Measurements from ENCODE around the gene CUEDC2. TPM values are rescaled to one million over a fixed set of nuclear protein-coding genes. Genes with fewer than 3 reads are reported as not detected.

Gene CUEDC2
- total RNA-seq, 1 experiment from 2014 or later: 64.5 TPM

- Mint-ChIP-seq H3K27me3 (ENCODE audit: insufficient read depth, unreplicated experiment) (no peaks in the 10 kb centered on the region), H3K27ac (ENCODE audit: low read depth, unreplicated experiment) (no peak overlapping the region), H3K4me1 (ENCODE audit: insufficient read depth, unreplicated experiment) (peaks cover 23% of the 10 kb centered on the region), H3K4me3 (ENCODE audit: unreplicated experiment) (peak overlapping the region; percentile 48), H3K9me3 (ENCODE audit: unreplicated experiment) (no peaks in the 10 kb centered on the region), H3K36me3 (ENCODE audit: insufficient read depth, unreplicated experiment) (peaks cover 50% of the 10 kb centered on the region)
- intact Hi-C loops (cut with micrococcal nuclease): loop anchor here (2.0 kb wide), 1 partner anchor 19 kb away; the partner anchor contains the start of gene FBXL15
- no TSS peak for BruUV-seq (replicated peaks)
- DNase-seq (ENCODE audit: unreplicated experiment): peak; percentile 87
- TF ChIP-seq, protein P1, sequence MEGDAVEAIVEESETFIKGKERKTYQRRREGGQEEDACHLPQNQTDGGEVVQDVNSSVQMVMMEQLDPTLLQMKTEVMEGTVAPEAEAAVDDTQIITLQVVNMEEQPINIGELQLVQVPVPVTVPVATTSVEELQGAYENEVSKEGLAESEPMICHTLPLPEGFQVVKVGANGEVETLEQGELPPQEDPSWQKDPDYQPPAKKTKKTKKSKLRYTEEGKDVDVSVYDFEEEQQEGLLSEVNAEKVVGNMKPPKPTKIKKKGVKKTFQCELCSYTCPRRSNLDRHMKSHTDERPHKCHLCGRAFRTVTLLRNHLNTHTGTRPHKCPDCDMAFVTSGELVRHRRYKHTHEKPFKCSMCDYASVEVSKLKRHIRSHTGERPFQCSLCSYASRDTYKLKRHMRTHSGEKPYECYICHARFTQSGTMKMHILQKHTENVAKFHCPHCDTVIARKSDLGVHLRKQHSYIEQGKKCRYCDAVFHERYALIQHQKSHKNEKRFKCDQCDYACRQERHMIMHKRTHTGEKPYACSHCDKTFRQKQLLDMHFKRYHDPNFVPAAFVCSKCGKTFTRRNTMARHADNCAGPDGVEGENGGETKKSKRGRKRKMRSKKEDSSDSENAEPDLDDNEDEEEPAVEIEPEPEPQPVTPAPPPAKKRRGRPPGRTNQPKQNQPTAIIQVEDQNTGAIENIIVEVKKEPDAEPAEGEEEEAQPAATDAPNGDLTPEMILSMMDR (IDR thresholded peaks at IDR 0.05; ENCODE audit: unreplicated experiment): no peak
- ChIA-PET CTCF (interaction anchor here (0.5 to 10.5 kb wide), 10 partner anchors 8 to 230 kb away, joined by 3 to 137 read pairs (median 4); partner anchors contain the start of genes CUEDC2 and FBXL15), POLR2A (interaction anchor here (0.7 to 8.4 kb wide), 9 partner anchors 8 to 177 kb away, joined by 3 to 90 read pairs (median 4); partner anchors contain the start of genes C10orf95, CUEDC2 and FBXL15)
Observed at GRCh38 chr10:102401735-102402511, 30.5 kb downstream of the CUEDC2 start.

- TF ChIP-seq, protein P1 (IDR thresholded peaks at IDR 0.05; ENCODE audit: unreplicated experiment): no peak
- peak overlapping the region; percentile 48 for H3K4me3 Mint-ChIP-seq (ENCODE audit: unreplicated experiment)
- BruUV-seq (replicated peaks): no TSS peak
- POLR2A ChIA-PET: interaction anchor here (0.7 to 8.4 kb wide), 8 partner anchors 7 to 172 kb away, joined by 3 to 90 read pairs (median 4); partner anchors contain the start of genes C10orf95, CUEDC2 and FBXL15
- CTCF ChIA-PET: interaction anchor here (0.9 to 10.5 kb wide), 6 partner anchors 10 to 232 kb away, joined by 3 to 137 read pairs (median 13); partner anchors contain the start of gene FBXL15
- DNase-seq (ENCODE audit: unreplicated experiment): no peak
- no peaks in the 10 kb centered on the region for H3K9me3 Mint-ChIP-seq (ENCODE audit: unreplicated experiment)
- H3K27me3 Mint-ChIP-seq (ENCODE audit: insufficient read depth, unreplicated experiment): no peaks in the 10 kb centered on the region
- peaks cover 23% of the 10 kb centered on the region for H3K4me1 Mint-ChIP-seq (ENCODE audit: insufficient read depth, unreplicated experiment)
- no peak overlapping the region for H3K27ac Mint-ChIP-seq (ENCODE audit: low read depth, unreplicated experiment)
- H3K36me3 Mint-ChIP-seq (ENCODE audit: insufficient read depth, unreplicated experiment): peaks cover 50% of the 10 kb centered on the region
- intact Hi-C loops (cut with micrococcal nuclease): no loop called here
Observed at GRCh38 chr10:102401342-102401654, 31.1 kb downstream of the CUEDC2 start.

DNA sequence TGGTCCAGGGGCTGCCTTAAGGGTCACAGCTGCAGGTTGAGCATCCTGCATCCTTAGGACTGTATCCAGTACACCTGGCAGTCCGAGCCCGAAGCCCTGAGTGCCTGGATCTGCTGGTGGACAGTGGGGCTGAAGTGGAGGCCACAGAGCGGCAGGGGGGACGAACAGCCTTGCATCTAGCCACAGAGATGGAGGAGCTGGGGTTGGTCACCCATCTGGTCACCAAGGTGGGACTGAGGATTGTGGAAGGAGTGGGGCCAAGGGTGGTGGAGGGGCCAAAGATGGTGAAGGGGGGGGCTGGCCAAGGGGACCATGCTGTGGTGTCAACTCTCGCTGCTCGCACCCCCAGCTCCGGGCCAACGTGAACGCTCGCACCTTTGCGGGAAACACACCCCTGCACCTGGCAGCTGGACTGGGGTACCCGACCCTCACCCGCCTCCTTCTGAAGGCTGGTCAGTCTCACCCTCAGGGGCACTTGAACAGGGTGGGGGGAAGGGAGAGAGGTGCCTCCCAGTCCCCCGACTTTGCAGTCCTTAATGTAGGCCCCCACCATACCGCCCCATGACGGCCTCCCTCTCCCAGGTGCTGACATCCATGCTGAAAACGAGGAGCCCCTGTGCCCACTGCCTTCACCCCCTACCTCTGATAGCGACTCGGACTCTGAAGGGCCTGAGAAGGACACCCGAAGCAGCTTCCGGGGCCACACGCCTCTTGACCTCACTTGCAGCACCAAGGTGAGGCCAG is 31.6 kb downstream of the CUEDC2 start:
- POLR2A ChIA-PET: interaction anchor here (1.2 to 8.4 kb wide), 3 partner anchors 21 to 171 kb away, joined by 4 to 90 read pairs (median 5); partner anchors contain the start of genes C10orf95 and FBXL15
- no peaks in the 10 kb centered on the region for H3K9me3 Mint-ChIP-seq (ENCODE audit: unreplicated experiment)
- TF ChIP-seq, protein P1 (IDR thresholded peaks at IDR 0.05; ENCODE audit: unreplicated experiment): no peak

More for the DNA sequence above, 31.6 kb downstream of the CUEDC2 start:
- CTCF ChIA-PET: interaction anchor here (0.6 to 10.5 kb wide), 19 partner anchors 9 to 322 kb away, joined by 3 to 137 read pairs (median 4); partner anchors contain the start of genes C10orf95 and FBXL15
- Mint-ChIP-seq H3K36me3 (ENCODE audit: insufficient read depth, unreplicated experiment) (peaks cover 50% of the 10 kb centered on the region), H3K27ac (ENCODE audit: low read depth, unreplicated experiment) (no peak overlapping the region), H3K4me1 (ENCODE audit: insufficient read depth, unreplicated experiment) (peaks cover 23% of the 10 kb centered on the region), H3K4me3 (ENCODE audit: unreplicated experiment) (peak overlapping the region; percentile 48), H3K27me3 (ENCODE audit: insufficient read depth, unreplicated experiment) (no peaks in the 10 kb centered on the region)
- no TSS peak for BruUV-seq (replicated peaks)
- no peak for DNase-seq (ENCODE audit: unreplicated experiment)
- intact Hi-C loops (cut with micrococcal nuclease): no loop called here

All from MCF 10A (cell line).